GM19452 (cell line): ENCODE measurements around the gene ANKRD13A.

ENCODE experiments used
- ATAC-seq: cut with Tn5 transposase; IDR thresholded peaks from one replicate; pipeline ENCODE4 v1.9.1; 2021; ENCODE audit not compliant: unreplicated experiment

ANKRD13A gene

DNA sequence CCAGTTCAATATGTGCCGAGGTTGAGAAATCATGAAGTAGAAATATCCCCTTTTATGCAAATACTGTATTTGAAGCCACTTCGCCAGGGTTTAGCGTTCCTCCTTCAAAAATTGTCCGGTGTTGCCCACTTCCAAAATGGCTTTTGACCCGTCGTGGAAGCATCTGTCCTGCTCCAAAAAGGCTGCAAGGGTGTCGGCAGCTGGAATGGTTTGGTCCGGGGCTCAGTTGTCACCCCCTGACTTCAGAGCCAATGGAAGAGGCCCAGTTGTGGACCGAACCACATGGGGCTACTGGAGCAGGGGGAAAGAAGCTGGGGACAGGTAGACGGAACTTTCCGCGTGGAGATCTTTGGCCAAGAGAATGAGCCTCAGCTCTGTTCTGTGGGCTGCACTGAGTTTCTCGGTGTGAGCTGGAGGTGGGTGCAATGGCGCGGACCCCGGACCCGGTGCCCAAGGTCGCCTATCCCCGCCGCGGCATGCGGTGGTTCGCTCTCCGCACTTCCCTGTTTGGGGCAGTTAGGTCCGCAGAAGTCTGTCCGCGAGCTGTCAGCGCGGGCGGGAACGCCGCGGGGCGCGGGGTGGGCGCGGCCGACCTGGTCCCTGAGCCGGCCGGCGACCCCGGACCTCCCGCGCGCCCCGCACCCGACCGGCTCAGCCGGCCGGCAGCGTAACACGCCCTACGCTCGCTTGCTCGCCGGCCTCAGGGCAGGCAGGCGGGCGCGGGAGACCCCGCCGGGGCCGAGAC, at the start of gene ANKRD13A:
TSS of gene ANKRD13A (plus strand) at position 527 of the 745 bp plus-strand sequence. CDS start 259 bp downstream, outside the sequence.
- ATAC-seq, result peak; percentile 49

DNA sequence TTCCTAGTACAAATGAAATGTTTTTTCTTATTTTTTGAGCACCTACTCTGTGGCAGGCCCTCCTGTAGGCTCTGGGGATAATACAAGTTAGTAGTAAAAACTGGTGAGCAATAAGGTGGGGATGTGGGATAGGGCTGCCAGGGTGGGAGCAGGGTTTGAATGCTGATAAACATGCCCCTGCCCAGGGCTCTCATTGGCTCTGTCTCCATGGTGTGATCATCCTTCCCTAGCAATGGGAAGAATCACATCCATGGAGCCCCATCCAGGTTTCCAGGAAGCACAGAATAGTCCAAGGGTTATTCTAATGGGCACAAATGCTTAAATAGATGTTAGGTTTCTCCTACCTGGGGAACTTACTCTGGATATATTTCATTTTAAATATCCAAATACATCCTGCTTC, 48.6 kb upstream of the ANKRD13A start:
- no peak for ATAC-seq

DNA sequence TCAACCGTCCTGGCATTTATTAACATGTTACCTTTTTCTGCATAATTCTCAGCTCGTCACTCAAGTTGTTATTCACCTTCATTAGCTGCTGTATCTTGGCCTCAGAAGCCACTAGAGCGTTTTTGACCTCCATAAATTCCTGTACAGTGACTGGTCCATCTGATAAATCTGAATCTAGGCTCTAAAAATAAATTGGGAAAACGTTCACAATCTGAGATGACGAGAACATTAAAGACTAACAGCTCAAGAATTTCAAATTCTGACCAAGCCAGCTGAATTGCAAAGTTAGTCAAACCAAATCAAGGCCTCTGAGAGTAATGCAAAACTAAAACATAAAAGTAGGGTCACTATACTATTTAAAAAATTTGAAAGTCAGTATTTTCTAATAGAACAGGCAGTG, 48.1 kb upstream of the ANKRD13A start:
- no peak for ATAC-seq

DNA sequence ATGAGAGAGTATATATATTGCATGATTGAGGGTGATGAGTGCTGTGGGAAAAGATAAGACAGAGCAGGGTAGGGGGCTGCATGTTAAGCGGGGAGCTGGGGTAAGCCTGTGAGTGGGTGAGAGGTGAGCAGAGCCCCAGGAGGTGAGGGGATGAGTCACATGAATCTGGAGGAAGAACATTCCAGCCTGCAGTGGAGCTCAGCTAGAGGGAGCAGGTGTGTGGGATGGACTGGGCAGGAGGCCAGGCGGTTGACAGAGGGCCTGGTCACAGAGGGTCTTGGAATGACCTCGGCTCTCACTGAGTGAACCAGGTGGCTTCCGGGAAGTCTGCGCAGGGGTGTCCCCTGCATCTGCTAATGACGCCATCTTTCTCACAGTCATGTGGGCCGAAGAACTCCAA, 47.5 kb upstream of the ANKRD13A start:
- no peak for ATAC-seq

DNA sequence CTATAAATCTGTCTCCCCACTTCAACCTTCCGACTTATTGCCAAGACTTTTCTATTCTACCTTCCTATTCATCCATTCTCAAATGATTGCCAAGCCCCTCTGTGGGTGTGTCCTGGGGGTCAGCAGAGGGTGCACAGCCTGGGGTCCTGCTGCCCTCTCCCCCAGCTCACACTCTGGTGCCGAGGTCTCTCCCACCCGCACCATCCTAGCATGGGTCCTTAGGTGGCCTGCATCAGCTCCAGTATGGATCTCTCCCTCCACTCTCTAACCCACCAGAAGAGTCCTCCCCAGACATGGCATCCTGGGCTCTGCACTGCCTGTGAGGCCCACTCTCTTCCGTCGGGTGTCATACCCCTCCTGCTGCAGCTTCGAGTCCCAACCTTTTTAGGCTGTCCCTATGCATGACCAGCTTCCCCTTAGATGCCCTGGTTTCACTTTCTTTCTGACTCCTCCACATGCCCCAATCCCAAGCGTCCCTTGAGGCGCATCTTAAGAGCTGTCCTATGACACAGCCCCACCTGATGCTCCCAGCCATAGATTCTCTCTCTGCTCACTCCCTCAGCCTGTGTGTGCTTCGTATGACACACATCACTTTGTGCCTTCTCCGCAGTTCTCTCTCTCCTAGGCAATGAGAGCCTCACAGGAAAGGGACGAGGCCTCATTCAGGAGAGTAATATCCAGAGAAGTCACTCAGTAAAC, 46.9 kb upstream of the ANKRD13A start:
- ATAC-seq, result no peak

DNA sequence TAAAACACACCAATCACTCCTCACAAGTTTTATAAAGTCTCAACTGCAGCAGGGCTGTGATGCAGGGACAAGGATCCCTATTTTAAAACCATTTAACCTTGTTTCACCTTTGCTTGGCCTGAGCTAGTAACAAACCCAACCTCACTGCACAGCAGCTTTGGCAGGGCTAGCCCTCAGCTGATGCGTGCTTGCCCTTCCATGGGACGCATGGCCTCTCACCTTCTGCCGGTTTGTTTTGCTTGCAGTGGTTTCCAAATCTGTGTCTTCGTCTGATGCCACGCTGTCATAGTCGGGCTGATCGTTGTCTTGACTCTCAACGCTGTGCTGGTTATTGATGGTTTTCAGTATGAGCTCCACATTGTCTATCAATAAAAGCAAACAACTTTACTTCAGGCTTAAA, 46.4 kb upstream of the ANKRD13A start:
- no peak for ATAC-seq

DNA sequence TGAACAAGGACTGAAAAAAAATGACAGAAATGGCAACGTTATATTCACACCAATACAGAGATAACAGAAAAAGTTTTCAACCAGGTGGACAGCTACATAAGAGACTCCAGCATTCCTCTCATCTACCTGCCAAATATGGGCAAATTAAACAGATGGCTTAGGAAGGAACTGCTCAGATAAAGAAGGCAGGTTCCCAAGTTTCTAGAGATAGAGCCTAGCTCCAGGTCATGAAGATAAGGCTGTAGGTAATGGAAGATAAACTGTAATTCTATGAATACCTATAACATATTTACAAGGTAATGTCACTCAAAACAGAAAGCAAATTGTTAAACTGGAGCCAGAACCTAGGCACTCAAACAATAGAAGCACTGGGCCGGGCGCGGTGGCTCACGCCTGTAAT, 45.6 kb upstream of the ANKRD13A start:
- no peak for ATAC-seq

DNA sequence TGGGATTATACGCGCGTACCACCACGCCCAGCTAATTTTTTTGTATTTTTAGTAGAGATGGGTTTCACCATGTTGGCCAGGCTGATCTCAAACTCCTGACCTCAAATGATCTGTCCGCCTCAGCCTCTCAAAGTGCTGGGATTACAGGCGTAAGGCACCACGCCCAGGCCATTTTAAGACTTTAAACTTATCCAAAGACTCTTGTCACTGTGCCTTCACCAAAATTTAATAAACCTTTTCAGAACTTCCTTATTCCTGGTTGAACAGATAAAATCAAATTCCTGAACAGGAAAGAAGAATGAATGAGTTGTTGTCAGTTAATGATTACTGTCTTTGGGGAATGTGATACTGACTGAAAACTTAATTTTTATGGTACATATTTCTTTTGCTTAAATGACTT, 40.9 kb upstream of the ANKRD13A start:
- ATAC-seq, result no peak

DNA sequence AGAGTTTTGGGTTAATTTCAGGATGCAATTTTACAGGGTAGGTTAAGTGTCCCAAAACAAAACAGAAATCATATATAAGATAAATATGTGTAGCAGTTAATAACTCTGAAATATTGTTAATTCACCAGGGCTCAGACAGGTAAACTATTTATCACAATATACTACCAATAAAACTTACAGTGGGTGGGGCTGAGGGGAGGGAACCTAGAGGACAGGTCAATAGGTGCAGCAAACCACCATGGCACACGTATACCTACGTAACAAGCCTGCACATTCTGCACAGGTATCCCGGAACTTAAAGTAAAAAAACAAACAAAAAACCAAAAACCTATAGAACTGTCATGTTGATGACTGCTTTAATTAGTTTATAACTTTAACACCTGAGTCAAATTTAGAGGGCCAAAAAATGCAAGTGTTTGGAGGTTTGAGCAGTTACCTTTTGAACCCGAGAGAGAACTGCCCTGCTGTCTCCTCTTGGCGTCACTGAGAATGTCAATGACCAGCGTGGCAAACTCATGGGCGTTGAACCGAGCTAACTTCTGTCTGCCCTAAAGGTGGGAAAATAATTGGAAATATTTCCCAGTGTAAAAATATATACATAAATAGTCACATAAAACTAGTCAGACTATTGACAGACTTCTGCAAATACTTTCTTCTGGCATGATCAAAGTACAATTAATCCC, 39.7 kb upstream of the ANKRD13A start:
- no peak for ATAC-seq

DNA sequence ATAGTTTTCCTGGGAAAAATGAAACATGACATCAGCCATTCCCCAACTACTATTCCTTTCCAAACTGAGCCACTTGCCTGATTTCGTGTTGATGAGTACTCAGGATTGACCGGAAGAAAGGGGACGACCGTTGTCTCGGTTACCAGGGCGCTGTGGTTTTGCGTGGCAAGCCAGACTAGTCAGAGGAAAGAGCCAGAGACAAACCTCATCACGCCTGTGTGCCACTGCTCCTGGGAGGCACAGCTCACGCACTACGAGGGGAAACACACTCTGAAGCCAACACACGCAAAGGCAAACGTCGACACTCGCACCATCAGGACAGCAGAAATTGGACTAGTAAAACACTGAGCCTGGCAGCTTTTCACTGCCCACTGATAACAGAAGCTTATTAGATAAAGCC, 38.0 kb upstream of the ANKRD13A start:
- ATAC-seq, result no peak

DNA sequence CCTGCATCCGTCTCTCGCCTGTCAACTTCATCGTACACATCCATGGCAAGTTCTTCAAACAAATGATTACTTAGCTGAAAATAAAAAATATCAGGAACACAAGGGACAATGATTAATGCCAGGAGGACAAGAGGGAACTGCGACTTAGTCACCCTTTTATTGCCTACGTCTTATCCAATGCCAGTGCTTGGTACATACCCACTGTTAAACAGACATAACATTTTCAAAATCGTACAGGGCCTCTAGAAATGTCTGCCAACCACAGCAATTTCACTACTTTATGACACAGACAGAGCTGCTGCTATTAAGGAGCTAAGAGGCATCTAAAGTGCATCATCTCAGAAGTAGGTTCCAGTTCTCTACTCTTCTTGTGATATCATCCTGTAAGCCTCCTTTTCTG, 37.6 kb upstream of the ANKRD13A start:
- ATAC-seq, result no peak

DNA sequence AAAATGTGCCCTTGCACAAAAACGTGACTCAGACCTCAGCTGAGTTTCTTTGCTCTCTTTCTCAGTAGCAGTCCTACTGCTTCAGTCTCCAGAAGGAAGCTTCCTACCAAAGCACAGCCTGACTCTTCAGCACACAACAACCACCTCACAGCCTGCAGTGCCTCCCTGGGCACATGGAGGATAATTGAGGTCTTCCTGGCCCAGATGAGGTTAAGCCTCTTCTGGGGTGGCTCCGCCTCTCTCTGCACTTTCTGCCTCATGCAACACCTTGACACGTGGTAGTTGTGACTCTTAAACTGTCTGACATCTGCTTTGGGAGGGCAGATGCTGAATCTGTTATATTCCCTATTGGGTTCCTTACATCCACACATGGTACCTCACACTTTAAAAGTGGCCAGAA, 36.8 kb upstream of the ANKRD13A start:
- no peak for ATAC-seq

DNA sequence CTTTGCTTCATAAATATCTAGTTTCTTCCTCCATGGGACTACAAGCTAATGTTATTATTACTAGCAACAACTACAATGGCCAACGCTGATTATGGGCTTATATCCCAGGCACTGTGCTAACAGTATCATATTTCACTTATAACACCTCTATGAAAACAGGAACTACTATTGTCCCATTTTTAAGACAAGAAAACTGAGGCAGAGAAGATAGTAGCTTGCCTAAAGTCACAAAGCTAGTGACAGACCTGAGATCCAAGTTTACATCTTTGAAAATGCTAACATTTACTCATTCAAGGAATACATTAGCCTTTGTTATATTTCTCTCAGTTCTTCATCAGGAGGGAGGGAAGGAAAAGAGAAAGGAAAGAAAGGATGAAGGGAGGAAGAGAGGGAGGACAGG, 35.9 kb upstream of the ANKRD13A start:
- no peak for ATAC-seq

DNA sequence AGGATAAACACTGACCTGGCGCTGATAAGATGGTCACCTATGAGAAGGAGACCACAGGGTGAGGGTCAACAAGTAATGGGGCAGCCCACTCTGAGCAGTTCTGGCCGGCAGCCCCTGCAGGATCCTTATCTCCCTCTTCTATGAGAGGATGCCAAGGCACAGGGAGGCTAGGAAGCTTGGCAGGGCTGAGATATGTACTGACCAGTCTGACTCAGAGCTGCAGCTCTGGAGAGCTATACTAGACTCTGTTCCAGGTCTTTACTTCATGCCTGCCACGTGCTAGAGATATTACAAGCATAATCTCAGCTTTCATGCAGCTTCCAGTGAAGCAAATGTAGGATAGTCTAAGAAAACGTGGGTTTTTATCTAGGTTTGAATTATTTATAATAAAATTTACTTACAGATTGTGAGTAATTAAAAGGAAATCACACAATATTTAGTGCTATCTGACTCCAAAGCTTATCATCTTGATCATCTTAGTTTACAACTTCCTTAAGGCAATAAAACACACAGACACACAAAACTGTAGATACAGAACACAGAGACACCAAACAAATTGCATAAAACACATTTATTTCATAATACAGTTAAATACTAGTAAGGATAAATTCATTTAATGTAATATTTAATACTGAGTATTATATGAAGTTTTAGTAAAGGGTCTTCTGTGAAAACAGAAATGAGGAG, 35.3 kb upstream of the ANKRD13A start:
- ATAC-seq, result no peak

DNA sequence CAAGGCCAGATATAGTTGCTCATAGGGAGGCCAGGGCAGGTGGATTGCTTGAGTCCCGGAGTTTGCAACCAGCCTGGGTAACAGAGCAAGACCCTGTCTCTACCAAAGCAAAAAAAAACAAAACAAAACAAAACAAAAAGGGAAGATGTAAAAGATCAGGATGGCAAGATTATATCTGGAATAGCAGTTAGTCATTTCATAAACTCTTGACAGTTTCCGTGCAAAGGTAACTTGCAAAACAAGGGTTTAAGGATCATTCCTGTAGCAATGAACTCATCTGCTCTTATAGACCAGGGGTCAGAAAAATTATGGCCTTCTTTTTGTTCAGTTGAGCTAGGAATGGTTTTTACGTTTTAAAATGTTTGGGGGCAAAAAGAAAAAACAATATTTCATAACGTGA, 32.7 kb upstream of the ANKRD13A start:
- ATAC-seq, result no peak

DNA sequence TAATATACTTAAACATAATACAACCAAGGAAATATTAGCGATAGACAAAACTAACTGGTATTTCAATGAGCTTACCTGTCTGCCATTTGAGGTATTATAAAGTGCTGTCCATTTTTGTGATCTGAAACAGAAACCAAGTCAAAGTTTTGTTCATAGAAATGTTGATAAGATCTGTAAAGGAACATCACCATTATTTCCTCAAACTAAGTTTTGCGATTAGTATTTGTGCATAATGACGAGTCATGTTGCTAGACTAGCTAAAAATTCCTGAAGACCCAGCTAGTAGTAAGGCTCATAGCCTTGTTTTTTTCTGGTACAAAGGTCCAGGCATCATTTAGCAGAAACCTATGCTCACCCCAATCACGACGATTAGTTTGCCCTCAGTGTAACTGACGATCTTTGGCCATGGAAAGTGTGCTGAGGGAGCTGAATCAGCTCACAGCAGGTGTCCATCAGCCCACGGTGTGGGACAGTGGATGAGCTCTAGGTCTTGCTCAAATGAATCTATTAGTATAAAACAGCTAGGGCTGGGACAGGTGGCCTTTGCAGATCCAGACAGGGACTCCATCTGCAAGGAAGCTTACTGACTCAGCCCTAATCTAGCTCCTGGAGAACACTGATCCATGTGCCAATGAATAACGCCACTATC, 31.7 kb upstream of the ANKRD13A start:
- ATAC-seq, result no peak

DNA sequence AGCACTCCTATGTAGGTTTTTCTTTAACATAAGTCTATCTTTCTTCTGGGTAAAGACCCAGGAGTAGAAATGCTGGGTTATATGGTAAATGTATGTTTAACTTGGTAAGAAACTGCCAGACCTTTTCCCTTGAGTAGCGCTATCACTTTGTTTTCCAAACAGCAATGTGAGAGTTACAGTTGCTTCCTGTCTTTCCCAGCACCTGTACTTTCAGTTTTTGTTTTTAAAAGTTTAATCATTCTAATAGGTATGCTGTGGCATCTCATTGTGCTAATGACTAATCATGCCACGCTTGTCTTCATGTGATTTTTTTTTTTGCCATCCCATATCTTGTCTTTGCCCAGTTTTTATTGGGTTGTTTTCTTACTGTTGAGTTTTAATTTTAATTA, 31.2 kb upstream of the ANKRD13A start:
- no peak for ATAC-seq

DNA sequence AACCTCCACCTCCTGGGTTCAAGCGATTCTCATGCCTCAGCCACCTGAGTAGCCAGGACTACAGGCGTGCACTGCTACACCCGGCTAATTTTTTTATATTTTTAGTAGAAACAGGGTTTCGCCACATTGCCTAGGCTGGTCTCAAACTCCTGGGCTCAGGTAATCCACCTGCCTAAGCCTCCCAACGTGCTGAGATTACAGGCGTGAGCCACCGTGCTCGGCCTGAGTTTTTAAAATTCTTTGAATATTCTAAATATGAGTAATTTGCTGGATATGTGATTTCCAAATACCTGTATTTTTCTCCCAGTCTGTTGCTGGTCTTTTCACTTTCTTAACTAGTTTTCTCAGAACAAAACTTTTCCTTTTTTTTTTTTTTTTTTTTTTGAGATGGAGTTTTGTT, 30.4 kb upstream of the ANKRD13A start:
- no peak for ATAC-seq

DNA sequence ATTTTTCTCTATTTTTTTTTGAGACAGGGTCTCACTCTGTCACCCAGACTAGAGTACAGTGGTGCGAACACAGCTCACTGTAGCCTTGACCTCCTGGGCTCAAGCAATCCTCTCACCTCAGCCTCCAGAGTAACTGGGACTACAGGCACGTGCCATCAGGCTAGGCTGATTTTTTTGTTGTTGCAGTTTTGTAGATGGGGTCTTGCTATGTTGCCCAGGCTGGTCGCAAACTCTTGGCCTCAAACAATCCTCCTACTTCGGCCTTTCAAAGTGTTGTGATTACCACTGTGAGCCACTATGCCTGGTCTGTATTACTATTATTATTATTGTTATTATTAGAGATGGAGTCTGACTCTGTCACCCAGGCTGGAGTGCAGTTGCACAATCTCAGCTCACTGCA, 26.4 kb upstream of the ANKRD13A start:
- ATAC-seq, result no peak

DNA sequence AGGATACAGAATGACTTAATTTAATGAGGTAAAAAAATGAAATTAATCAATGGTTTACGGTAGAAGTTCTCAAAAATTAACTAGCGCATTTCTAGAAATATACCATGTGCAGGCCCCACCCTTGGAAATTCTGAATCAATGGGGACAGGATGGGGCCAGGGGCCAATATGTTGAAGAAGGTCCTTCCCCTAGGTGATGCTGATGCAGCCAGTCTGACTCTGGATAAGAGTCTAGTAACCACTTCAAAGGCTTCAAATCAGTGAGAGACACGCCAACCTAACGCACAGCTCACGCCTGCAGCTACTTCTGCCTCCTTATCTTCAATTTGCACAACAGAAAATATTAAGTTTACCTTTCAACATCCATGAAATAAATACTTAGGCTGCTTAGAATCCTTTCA, 17.9 kb upstream of the ANKRD13A start:
- no peak for ATAC-seq

DNA sequence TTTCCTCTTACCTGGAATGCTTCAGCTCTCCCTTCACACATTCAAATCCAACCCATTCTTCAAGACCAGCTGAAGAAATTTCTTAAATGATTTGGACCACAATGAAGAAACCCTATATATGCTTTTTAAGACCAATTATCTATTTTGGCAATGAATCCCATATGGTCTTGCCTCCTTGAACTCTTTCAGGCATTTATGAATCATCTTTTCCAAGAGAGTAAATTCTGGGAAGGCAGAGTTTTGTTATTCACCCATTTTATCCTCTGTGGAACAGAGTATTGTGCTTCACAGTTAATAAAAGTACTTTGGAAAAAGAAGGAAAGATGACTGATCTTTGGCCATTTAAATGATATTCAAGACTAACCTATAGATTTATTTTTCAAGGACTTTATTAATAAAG, 17.0 kb upstream of the ANKRD13A start:
- ATAC-seq, result no peak
